Endodermal cell (in vitro differentiated cells): Measurements from ENCODE around the gene SLC22A14. TPM values are rescaled to one million over a fixed set of nuclear protein-coding genes. Genes with fewer than 3 reads are reported as not detected.
"Not testable (repeated sequence)": the region's sequence is repeated elsewhere in the genome, so short reads cannot be mapped to it uniquely, and the experiment has no call there.

Experiments
- DNase-seq: peaks from one replicate; pipeline ENCODE4 v3.0.0-alpha.2; 2017
- H3K27ac ChIP-seq: 2 replicates; pipeline ENCODE4 v1.5.1; 2013; ENCODE audit warnings: mild to moderate bottlenecking, low read depth, low read length, moderate library complexity
- H3K27me3 ChIP-seq: 2 replicates; pipeline ENCODE4 v1.6.1; 2013; ENCODE audit warnings: mild to moderate bottlenecking, low read length, moderate library complexity; ENCODE audit not compliant: insufficient read depth, control insufficient read depth, poor library complexity, severe bottlenecking
- H3K36me3 ChIP-seq: 2 replicates; pipeline ENCODE4 v1.7.0; 2013; ENCODE audit warnings: mild to moderate bottlenecking, low read length, moderate library complexity; ENCODE audit not compliant: control insufficient read depth, insufficient read depth
- H3K4me1 ChIP-seq: one replicate; pipeline ENCODE4 v1.7.0; 2013; ENCODE audit warnings: low read length; ENCODE audit not compliant: control insufficient read depth, insufficient read depth
- H3K4me3 ChIP-seq: 2 replicates; pipeline ENCODE4 v1.5.1; 2013; ENCODE audit warnings: mild to moderate bottlenecking, low read length, moderate library complexity
- H3K9ac ChIP-seq: 2 replicates; pipeline ENCODE4 v1.6.1; 2013; ENCODE audit warnings: mild to moderate bottlenecking, low read length, moderate library complexity; ENCODE audit not compliant: poor library complexity, severe bottlenecking; ENCODE audit errors: extremely low read depth
- H3K9me3 ChIP-seq: 2 replicates; pipeline ENCODE4 v1.6.1; 2013; ENCODE audit warnings: mild to moderate bottlenecking, low read length, moderate library complexity; ENCODE audit not compliant: control insufficient read depth
- H3K27ac Mint-ChIP-seq: 2 replicates; pipeline ENCODE4 v1.8.0; 2020; ENCODE audit warnings: mixed read lengths
- H3K27me3 Mint-ChIP-seq: 2 replicates; pipeline ENCODE4 v1.8.0; 2021; ENCODE audit warnings: mild to moderate bottlenecking, mixed read lengths; ENCODE audit not compliant: insufficient read depth
- H3K36me3 Mint-ChIP-seq: 2 replicates; pipeline ENCODE4 v1.8.0; 2020; ENCODE audit warnings: low read depth, mixed read lengths
- H3K4me1 Mint-ChIP-seq: 2 replicates; pipeline ENCODE4 v1.8.0; 2020; ENCODE audit warnings: mixed read lengths
- H3K4me3 Mint-ChIP-seq: 2 replicates; pipeline ENCODE4 v1.8.0; 2020; ENCODE audit warnings: mild to moderate bottlenecking, moderate library complexity, mixed read lengths
- H3K9me3 Mint-ChIP-seq: 2 replicates; pipeline ENCODE4 v1.8.0; 2020; ENCODE audit warnings: mild to moderate bottlenecking, mixed read lengths
- WGBS, 2 experiments: methylation state at CpG; one replicate each; pipeline versions ENCODE4 v1.1.5 to v1.1.7; 2013; ENCODE audit warnings: missing lambda C conversion rate in 2 of 2, mixed read lengths in 1 of 2; ENCODE audit not compliant: insufficient coverage in 1 of 2, insufficient read length in 1 of 2; 5-methylcytosine and 5-hydroxymethylcytosine counted together
- total RNA-seq, 2 donors: library from RNA; stranded (reverse); fragmentation: NEBNext Ultra II Directional in 1 of 2; extraction: Animal tissue kit (Norgen Biotek cat#: 25700) in 1 of 2; gene quantifications; 2 replicates in 1 of 2; 3 replicates in 1 of 2; pipeline ENCODE4 v1.2.1, GENCODE V29; 2021
- TF ChIP-seq, protein P1 (sequence below): fragments of 200-600 bp; sonication (generic); conservative IDR thresholded peaks from 2 replicates; pipeline ENCODE4 v1.5.0; 2021; ENCODE audit warnings: antibody characterized with exemption, mild to moderate bottlenecking

SLC22A14 gene
- total RNA-seq, 2 donors from 2014 or later, result 0.20 TPM; not detected in 1

DNA sequence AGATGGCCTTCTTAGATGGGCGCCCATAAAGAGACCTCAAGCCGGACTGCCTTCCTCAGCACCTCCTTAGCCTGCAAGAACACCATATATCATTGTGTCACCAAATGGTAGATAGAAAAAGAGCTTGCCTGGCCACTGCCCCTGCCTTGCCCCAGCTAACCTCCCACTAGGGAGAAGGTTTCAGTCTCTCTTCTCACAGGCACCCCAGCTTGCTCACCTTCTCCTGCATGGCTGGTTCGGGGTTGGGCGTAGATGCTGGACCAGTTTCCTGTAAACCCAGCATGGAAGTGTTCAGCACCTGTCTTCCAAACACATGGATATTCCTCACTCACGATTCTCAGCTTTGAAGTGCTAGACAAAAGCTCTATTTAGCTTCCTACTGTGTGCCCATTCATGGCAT lies 3.3 kb upstream of the SLC22A14 start:
- Histone ChIP-seq H3K4me3 (no peak overlapping the region), H3K36me3 (no peaks in the 10 kb centered on the region), H3K9ac (no peak overlapping the region), H3K9me3 (peaks cover 4% of the 10 kb centered on the region), H3K27me3 (no peaks in the 10 kb centered on the region), H3K4me1 (no peaks in the 10 kb centered on the region), H3K27ac (no peak overlapping the region)
- no peak overlapping the region for H3K27ac Mint-ChIP-seq
- peaks cover 6% of the 10 kb centered on the region for H3K4me1 Mint-ChIP-seq
- no peaks in the 10 kb centered on the region for H3K36me3 Mint-ChIP-seq
- no peak for DNase-seq
- H3K9me3 Mint-ChIP-seq, result no peaks in the 10 kb centered on the region
- H3K27me3 Mint-ChIP-seq, result no peaks in the 10 kb centered on the region
- H3K4me3 Mint-ChIP-seq, result no peak overlapping the region
- 75 to 95% methylated on average over 1 to 5 of the region's 5 CpGs for WGBS, 2 experiments
- TF ChIP-seq, protein P1, sequence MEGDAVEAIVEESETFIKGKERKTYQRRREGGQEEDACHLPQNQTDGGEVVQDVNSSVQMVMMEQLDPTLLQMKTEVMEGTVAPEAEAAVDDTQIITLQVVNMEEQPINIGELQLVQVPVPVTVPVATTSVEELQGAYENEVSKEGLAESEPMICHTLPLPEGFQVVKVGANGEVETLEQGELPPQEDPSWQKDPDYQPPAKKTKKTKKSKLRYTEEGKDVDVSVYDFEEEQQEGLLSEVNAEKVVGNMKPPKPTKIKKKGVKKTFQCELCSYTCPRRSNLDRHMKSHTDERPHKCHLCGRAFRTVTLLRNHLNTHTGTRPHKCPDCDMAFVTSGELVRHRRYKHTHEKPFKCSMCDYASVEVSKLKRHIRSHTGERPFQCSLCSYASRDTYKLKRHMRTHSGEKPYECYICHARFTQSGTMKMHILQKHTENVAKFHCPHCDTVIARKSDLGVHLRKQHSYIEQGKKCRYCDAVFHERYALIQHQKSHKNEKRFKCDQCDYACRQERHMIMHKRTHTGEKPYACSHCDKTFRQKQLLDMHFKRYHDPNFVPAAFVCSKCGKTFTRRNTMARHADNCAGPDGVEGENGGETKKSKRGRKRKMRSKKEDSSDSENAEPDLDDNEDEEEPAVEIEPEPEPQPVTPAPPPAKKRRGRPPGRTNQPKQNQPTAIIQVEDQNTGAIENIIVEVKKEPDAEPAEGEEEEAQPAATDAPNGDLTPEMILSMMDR, result no peak

DNA sequence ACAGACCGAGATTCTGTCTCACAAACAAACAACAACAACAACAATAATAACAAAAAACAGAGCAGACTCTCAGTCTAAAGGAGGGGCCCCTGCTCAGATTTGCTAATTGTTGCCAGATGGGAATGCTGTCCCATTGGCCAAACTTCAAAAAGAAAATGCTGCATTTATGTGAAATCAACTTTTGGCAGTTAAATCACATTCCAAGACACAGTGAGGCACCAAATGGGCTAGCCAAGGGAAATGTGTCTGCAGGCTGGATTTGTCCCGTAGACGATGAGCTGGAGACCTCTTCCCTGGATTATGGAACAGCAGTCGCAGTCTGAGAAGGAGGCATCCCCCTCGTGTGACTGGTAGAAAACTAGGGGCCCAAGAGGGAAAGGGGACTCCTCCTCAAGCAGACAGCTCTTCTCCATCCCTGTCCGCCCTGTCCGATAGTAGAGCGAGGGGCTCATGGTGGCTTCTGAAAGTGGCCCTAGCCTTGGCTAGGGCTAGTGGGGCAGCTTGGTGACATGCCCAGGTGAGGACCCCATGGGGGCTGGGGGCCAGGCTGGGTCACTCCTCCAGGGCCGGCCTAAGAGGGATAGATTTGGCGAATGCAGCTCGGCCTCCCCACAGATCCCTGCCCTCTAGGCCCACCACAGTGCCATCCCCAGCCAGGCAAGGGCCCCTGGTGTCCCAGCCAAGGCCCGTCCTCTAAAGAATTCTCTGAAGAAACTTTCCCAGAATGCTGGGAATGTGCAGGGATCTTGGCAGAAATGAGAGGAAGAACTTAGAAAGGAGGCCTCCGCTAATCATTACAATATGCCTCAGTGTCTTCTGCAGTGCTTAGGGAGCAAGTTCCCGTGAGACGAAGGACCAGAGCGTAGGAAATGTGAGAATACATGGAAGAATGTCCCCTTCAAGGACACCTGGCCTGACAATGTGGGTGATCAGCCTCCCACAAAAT lies 2.0 kb downstream of the SLC22A14 start:
- no peaks in the 10 kb centered on the region for H3K36me3 ChIP-seq
- Mint-ChIP-seq H3K27me3 (peaks cover 3% of the 10 kb centered on the region), H3K36me3 (no peaks in the 10 kb centered on the region), H3K9me3 (no peaks in the 10 kb centered on the region), H3K4me1 (peaks cover 6% of the 10 kb centered on the region), H3K27ac (no peak overlapping the region), H3K4me3 (no peak overlapping the region)
- DNase-seq, result no peak
- no peaks in the 10 kb centered on the region for H3K4me1 ChIP-seq
- H3K27ac ChIP-seq, result no peak overlapping the region
- H3K9me3 ChIP-seq, result peaks cover 13% of the 10 kb centered on the region
- H3K4me3 ChIP-seq, result no peak overlapping the region
- WGBS, 2 experiments, result 93 to 100% methylated on average over 8 to 16 of the region's 16 CpGs
- H3K9ac ChIP-seq, result no peak overlapping the region
- TF ChIP-seq, protein P1, result no peak
- H3K27me3 ChIP-seq, result no peaks in the 10 kb centered on the region

DNA sequence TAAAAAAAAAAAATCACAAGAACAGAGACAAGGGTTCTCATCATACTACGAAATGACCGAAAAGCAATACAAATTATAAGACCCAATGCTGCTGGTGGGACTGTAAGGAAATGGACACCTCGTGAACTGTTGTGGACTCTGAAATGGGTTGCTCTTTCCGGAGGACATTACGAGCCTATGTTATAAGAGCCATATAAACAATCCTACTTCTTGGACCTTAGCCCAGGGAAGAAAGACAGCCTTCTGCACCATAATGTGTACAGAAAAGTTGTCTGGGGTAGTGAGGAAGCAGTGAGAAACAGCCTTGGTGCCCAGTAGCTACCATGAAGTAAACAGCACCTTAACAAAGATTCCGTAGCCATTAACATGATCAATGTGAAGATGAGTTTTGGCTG lies 2.7 kb downstream of the SLC22A14 start:
- Histone ChIP-seq H3K36me3 (no peaks in the 10 kb centered on the region), H3K4me1 (no peaks in the 10 kb centered on the region), H3K9me3 (peaks cover 13% of the 10 kb centered on the region), H3K4me3 (no peak overlapping the region), H3K27me3 (no peaks in the 10 kb centered on the region), H3K9ac (no peak overlapping the region), H3K27ac (no peak overlapping the region)
- TF ChIP-seq, protein P1, result no peak
- Mint-ChIP-seq H3K4me3 (no peak overlapping the region), H3K27ac (no peak overlapping the region), H3K9me3 (no peaks in the 10 kb centered on the region), H3K4me1 (peaks cover 6% of the 10 kb centered on the region), H3K27me3 (peaks cover 3% of the 10 kb centered on the region), H3K36me3 (no peaks in the 10 kb centered on the region)
- DNase-seq, result no peak
- WGBS, 2 experiments, result 94% methylated on average over 6 of the region's 6 CpGs; no CpG with 5 or more reads in 1 of the 2 experiments

DNA sequence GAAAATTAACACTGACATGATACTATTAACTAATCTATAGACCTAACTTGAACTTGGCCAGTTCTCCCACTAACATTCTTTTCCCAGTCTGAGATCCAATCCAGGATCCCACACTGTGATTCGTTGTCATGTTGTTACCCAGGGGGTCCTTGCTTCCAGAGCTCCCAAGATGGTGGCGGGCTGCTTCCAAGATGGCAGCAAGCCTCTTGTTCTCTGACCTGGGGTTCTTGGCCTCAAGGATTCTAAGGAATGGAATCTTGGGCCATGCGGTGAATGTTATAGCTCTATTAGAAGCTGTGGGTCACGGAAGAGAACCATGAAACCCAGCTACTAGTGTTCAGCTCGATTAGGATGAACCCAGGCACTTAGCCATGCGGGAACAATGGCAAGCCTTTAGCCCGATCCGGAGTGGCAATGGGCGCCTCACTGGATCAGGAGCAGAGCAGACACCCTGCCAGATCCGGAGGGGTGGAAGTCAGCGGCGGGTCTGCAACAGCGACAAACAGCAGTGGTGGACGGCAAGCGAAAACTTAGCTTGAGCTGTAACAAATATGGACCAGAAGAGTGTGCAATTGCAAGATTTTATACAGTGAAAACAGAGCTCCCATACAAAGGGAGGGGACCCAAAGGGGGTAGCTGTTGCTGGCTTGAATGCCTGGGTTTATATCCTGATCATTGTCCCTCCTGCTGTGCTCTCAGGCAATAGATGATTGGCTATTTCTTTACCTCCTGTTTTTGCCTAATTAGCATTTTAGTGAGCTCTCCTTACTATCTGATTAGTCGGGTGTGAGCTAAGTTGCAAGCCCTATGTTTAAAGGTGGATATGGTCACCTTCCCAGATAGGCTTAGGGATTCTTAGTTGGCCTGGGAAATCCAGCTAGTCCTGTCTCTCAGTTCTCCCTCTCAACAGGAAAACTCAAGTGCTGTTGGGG lies 7.5 kb downstream of the SLC22A14 start:
- H3K4me3 ChIP-seq, H3K27me3 ChIP-seq, H3K27me3 Mint-ChIP-seq, H3K27ac ChIP-seq, H3K27ac Mint-ChIP-seq, H3K4me3 Mint-ChIP-seq, H3K9me3 Mint-ChIP-seq, H3K4me1 ChIP-seq, H3K9ac ChIP-seq, H3K36me3 Mint-ChIP-seq, DNase-seq, H3K36me3 ChIP-seq, H3K9me3 ChIP-seq: not testable (repeated sequence)
- peaks cover 26% of the 10 kb centered on the region for H3K4me1 Mint-ChIP-seq
- WGBS, 2 experiments, result 89 to 90% methylated on average over 12 to 16 of the region's 16 CpGs
